ENCODE data around the gene TNFRSF1A.

Gene TNFRSF1A

DNA sequence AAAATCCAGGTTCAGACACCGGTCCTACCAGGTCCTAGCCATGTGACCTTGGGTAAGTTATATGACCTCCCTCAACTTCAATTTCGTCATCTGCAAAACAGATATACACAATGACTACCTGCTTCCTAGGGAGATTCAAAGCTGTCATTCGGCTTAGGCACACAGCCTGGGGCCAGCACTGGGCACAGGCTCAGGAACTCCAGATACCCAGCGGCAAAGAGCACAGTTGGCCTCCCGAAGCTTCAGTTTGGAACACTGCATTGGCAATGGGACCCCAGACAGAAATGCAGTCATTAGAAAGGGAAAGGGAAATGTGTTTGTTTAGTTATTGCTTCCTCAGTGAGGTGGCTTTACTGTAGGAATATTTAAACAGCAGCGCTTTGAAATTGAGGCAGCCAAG is 20.0 kb downstream of the TNFRSF1A start:
- H3K27me3 ChIP-seq (ENCODE audit: insufficient read depth, low read depth, severe bottlenecking): no peaks in the 10 kb centered on the region
- no peaks in the 10 kb centered on the region for H3K36me3 ChIP-seq
- no peak overlapping the region for H3K27ac ChIP-seq
- no peaks in the 10 kb centered on the region for H3K9me3 ChIP-seq (ENCODE audit: severe bottlenecking)
- H3K4me3 ChIP-seq (ENCODE audit: low read depth, low read length): no peak overlapping the region
- TF ChIP-seq, protein P1, sequence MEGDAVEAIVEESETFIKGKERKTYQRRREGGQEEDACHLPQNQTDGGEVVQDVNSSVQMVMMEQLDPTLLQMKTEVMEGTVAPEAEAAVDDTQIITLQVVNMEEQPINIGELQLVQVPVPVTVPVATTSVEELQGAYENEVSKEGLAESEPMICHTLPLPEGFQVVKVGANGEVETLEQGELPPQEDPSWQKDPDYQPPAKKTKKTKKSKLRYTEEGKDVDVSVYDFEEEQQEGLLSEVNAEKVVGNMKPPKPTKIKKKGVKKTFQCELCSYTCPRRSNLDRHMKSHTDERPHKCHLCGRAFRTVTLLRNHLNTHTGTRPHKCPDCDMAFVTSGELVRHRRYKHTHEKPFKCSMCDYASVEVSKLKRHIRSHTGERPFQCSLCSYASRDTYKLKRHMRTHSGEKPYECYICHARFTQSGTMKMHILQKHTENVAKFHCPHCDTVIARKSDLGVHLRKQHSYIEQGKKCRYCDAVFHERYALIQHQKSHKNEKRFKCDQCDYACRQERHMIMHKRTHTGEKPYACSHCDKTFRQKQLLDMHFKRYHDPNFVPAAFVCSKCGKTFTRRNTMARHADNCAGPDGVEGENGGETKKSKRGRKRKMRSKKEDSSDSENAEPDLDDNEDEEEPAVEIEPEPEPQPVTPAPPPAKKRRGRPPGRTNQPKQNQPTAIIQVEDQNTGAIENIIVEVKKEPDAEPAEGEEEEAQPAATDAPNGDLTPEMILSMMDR (IDR thresholded peaks at IDR 0.05; ENCODE audit: low read depth, low read length): no peak
- DNase-seq: no peak

DNA sequence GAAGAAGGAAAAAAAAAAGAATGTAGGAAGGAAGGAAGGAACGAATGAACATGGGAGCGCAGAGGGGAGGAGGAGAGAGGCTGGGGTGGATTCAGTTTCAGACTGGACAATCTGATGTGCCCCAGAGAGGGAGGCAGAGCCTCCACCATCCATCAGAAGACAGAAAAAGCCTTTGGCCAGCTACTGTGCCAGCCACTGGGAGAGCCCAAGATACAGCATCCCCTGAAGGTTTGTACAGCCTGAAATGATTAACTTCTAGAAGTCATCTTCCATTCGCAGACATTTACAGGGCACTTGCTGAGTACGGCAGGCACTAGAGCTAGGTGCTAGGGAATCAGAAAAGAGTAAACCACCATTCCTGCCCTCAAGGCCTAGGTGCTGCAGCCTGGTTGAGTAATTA is 22.4 kb downstream of the TNFRSF1A start:
- no peaks in the 10 kb centered on the region for H3K9me3 ChIP-seq (ENCODE audit: severe bottlenecking)
- TF ChIP-seq, protein P1 (IDR thresholded peaks at IDR 0.05; ENCODE audit: low read depth, low read length): no peak
- H3K36me3 ChIP-seq: no peaks in the 10 kb centered on the region
- DNase-seq: no peak
- H3K4me3 ChIP-seq (ENCODE audit: low read depth, low read length): no peak overlapping the region
- no peak overlapping the region for H3K27ac ChIP-seq
- H3K27me3 ChIP-seq (ENCODE audit: insufficient read depth, low read depth, severe bottlenecking): no peaks in the 10 kb centered on the region

DNA sequence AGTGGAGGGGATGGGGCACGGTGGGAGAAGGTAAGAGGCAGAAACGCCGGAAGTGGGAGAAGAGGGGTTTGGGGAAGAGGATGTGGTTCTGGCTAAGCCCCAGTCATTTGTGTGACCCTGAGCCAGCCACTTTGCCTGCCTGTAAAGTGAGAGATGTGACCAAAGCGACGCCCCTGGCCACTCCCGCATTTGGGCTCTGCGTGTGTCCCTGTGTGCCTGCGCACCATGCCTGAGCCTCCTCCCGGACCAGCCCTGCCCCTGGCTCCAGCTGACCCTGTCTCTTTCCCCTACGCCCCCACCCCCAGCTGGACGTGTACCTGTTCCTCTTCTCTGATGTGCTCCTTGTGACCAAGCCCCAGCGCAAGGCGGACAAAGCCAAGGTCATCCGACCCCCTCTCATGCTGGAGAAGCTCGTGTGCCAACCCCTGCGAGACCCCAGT is 23.4 kb downstream of the TNFRSF1A start:
- no peaks in the 10 kb centered on the region for H3K27me3 ChIP-seq (ENCODE audit: insufficient read depth, low read depth, severe bottlenecking)
- DNase-seq: no peak
- no peaks in the 10 kb centered on the region for H3K9me3 ChIP-seq (ENCODE audit: severe bottlenecking)
- no peaks in the 10 kb centered on the region for H3K36me3 ChIP-seq
- no peak overlapping the region for H3K4me3 ChIP-seq (ENCODE audit: low read depth, low read length)
- no peak overlapping the region for H3K27ac ChIP-seq
- TF ChIP-seq, protein P1 (IDR thresholded peaks at IDR 0.05; ENCODE audit: low read depth, low read length): no peak

DNA sequence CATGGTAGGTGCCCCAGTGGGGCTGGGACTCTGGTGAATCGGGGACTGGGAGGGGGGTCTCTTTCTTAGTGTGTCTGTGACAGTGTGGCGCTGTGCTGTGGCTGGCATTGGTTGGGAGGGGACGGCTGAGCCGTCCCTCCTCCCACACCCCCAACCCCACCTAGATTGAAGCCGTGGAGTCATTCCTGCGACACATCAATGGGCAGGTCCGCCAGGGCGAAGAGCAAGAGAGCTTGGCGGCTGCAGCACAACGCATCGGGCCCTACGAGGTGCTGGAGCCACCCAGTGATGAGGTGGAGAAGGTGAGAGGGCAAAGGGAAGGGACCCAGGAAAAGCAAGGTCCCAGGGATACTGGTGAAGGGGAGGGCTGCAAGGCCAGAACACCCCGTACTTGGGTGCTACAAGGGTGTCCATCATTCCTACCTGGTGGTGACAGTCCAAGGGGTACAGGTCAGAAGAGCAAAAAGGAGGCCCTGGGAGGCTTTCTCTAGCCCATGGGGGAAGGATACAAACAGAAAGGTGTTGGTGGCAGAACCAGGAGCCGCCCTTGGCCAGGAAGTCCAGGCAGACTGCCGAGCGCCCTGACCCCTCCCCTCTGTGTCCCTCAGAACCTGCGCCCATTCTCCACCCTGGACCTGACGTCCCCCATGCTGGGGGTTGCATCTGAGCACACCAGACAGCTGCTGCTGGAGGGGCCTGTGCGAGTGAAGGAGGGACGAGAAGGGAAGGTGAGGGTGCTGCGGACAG is 24.0 kb downstream of the TNFRSF1A start:
- no peaks in the 10 kb centered on the region for H3K36me3 ChIP-seq

DNA sequence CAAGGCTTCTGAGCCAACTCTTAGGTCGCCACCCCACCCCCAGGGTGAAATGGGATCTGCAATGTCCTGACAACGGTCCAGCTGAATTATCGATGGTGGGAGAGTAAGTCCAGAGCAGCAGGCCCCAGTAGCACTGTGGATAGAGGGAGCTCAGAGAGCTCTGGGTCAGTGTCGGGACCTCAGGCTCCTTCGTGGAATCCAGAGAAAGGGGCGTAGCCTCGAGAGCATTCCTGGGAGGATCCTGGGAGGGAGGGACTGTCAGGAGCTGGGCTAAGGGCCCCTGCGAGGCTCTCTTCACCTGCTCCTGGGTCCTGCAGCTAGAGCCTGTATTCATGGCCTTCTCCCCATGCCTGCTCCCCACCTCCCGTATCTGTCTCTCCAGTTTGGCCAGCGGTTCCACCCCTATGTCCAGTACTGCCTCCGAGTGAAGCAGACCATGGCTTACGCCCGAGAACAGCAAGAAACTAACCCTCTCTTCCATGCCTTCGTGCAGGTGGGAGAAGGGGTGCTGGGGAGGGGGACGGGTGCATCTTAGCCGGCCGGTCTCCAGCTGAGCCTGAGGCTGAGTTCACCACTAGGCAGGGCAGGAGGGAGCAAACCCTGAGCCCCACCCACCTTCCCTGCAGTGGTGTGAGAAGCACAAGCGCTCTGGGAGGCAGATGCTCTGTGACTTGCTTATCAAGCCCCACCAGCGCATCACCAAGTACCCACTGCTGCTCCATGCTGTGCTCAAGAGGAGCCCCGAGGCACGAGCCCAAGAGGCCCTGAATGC is 24.8 kb downstream of the TNFRSF1A start:
- Histone ChIP-seq H3K27me3 (ENCODE audit: insufficient read depth, low read depth, severe bottlenecking) (no peaks in the 10 kb centered on the region), H3K36me3 (no peaks in the 10 kb centered on the region), H3K4me3 (ENCODE audit: low read depth, low read length) (no peak overlapping the region), H3K9me3 (ENCODE audit: severe bottlenecking) (no peaks in the 10 kb centered on the region), H3K27ac (no peak overlapping the region)
- TF ChIP-seq, protein P1 (IDR thresholded peaks at IDR 0.05; ENCODE audit: low read depth, low read length): no peak
- DNase-seq: no peak

More for the DNA sequence above, 24.0 kb downstream of the TNFRSF1A start:
- Histone ChIP-seq H3K9me3 (ENCODE audit: severe bottlenecking) (no peaks in the 10 kb centered on the region), H3K27me3 (ENCODE audit: insufficient read depth, low read depth, severe bottlenecking) (no peaks in the 10 kb centered on the region), H3K27ac (no peak overlapping the region), H3K4me3 (ENCODE audit: low read depth, low read length) (no peak overlapping the region)
- no peak for DNase-seq
- TF ChIP-seq, protein P1 (IDR thresholded peaks at IDR 0.05; ENCODE audit: low read depth, low read length): no peak
